Effector CD8-positive, alpha-beta T cell (primary cell): ENCODE results near the gene TMEM255A.
"Not testable (repeated sequence)": the region's sequence is repeated elsewhere in the genome, so short reads cannot be mapped to it uniquely, and the experiment has no call there.

Source experiments
- DNase-seq: peaks from one replicate; lab custom pipeline; 2025; lab: John Stamatoyannopoulos, UW
- total RNA-seq, 4 experiments: gene quantifications; one replicate each; lab custom pipeline; 2026; lab: John Stamatoyannopoulos, UW

The TMEM255A gene
- 0 to 0.44 (median 0.10) reads per million in 4 experiments for total RNA-seq

- no peak for DNase-seq
These were observed at the start of gene TMEM255A for GRCh38 chrX:120310861-120311726. TSS of gene TMEM255A (minus strand) at chrX:120311461. CDS start at chrX:120311309, 152 bp downstream.

DNA sequence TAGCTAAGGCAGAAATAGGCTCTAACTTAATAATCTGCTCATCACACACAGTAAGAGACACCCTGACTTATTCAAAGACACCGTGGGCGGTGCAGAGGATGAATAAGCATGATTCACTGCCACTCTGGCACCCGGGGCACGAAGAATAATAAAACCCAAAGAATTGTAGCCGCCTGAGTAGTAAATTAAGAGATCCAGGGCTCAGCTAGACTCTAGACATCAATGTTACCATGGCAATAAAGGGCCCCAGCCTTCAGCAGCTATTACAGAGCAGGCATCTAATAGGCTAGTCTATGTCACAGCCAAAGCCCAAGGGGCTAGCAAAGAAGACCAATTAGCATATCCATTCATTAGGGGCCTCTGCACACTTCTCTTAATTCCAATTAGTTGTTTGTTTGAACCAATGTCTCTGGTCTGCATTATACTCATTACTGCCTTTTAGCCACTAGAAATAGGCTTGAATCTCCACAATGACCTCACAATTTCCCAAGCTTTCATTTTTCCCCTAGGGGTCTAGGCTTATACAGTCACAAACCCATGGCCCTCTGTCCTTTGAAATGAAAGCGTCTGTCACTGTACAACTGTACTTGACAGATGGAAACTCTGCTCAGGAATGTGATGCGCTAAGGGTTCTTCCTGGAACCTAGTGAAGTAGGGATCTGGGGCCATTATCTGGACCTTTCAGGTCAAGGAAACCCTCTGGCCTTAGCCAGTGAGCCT, 47.6 kb upstream of the TMEM255A start:
- DNase-seq, result no peak

GRCh38 chrX:120357186-120357585, 45.9 kb upstream of the TMEM255A start:
- DNase-seq, result no peak

GRCh38 chrX:120356084-120356483, 44.8 kb upstream of the TMEM255A start:
- no peak for DNase-seq

GRCh38 chrX:120350450-120351138, 39.3 kb upstream of the TMEM255A start:
- DNase-seq, result no peak

DNA sequence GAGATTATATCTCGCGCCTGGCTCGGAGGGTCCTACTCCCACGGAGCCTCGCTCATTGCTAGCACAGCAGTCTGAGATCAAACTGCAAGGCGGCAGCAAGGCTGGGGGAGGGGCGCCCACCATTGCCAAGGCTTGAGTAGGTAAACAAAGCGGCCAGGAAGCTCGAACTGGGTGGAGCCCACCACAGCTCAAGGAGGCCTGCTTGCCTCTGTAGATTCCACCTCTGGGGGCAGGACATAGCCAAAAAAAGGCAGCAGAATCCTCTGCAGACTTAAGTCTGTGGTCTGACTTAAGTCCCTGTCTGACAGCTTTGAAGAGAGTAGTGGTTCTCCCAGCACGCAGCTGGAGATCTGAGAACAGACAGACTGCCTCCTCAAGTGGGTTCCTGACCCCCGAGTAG, 33.3 kb upstream of the TMEM255A start:
- not testable (repeated sequence) for DNase-seq

- no peak for DNase-seq
These were observed 25.6 kb upstream of the TMEM255A start for GRCh38 chrX:120336899-120337298.

GRCh38 chrX:120335289-120335688, 24.0 kb upstream of the TMEM255A start:
- DNase-seq, result no peak

DNA sequence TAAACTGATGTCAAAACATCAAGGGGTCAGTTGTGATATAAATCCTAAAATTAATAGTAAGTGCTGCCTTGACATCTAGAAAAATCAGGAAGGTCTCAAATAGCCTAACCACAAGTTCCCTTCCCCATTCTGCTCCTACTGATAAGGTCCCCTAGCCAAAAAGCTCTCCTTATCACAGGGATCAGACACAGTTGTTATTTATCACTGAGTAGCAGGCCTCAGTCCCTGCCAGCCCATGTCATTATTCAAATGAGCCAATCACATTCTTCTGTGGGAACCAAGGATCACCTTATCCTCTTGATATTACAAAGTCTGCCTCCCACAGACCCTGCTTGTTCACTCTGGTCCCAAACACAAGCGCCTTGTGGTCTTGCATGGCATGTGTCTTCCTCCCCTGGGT, 23.3 kb upstream of the TMEM255A start:
- DNase-seq, result no peak

GRCh38 chrX:120334151-120334550, 22.9 kb upstream of the TMEM255A start:
- DNase-seq, result no peak

DNA sequence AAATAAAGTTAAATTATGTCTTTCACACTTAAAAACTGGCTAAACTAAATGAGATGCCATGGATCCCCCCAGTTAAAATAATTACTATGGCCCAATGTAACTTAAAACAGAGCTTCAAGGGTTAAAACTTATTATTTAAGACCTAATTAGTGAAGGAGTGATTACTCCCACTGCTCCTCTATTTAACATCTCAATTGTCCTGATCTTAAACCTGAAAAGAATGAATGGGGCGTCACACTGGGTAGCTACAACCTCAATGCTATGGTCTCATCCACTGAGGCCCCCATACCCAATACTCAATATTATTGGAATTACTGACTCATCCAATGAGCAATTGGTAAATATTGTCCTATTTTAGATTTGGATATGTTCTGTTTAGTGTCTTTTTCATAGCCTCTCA, 21.1 kb upstream of the TMEM255A start:
- DNase-seq, result no peak

- no peak for DNase-seq
These were observed 19.9 kb upstream of the TMEM255A start for GRCh38 chrX:120331116-120331515.

DNA sequence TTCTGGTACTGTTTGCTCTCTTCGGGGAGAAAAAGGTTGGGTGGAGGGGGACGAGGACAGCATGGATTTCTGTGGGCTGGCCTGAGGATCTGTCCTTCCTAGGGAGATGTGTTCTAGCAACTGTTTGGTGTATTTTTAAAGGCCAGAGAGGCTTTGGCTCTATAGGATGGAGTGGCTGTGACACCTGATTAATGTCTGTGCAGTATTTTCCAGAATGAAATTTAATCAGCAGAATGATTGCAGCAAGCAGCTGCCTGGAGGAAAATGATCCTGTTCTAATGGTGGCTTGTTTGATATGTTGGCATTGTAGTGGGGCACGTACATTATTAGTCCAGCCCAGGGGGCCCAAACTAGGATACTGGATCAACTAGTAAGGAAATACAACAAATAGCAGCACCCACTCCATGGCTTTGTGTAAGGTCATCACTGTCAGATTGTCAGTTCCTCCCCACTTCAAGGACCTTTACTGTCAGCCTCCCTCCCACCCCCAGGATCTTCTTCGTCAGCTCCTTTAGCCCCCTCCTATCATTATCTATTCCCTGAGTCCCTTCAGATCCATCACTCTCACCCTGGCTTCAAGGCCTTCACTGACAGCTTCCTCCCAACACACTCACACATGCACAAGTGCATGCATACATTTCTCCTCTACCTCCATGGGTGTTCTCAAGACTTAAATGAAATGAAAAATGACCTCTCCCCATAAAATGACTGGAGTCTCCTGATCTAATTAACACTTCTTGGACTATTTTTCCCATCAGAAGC, 10.4 kb upstream of the TMEM255A start:
- no peak for DNase-seq

GRCh38 chrX:120318411-120318810, 7.2 kb upstream of the TMEM255A start:
- no peak for DNase-seq

- no peak for DNase-seq
These were observed 5.5 kb upstream of the TMEM255A start for GRCh38 chrX:120316587-120317283.

- no peak for DNase-seq
These were observed 4.5 kb upstream of the TMEM255A start for GRCh38 chrX:120315776-120316175.

DNA sequence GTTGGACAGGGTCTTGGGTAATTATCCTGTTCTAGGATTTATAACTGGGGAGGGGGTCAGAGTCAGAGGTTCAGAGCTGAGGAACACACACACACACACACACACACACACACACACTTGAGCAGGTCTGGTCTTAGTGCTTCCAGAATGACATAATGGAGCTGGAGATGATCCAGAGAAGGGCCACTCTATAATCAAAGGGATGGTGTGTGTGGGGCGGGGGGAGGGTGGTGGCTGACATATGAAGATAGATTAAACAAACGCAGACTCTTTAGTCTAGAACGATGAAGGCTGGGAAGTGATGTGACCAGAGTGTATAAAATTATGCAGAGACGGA, 434 bp upstream of the TMEM255A start:
- no peak for DNase-seq

GRCh38 chrX:120309873-120310705, 1.2 kb downstream of the TMEM255A start:
- peak; percentile 0 for DNase-seq

- peak; percentile 55 for DNase-seq
These were observed 2.0 kb downstream of the TMEM255A start for GRCh38 chrX:120308959-120309872.
